CD4-positive, alpha-beta T cell treated with Interleukin-17A for 4 hours (primary cell): ENCODE measurements around the gene PITPNM1.
"Not testable (repeated sequence)": the region's sequence is repeated elsewhere in the genome, so short reads cannot be mapped to it uniquely, and the experiment has no call there.

Source experiments
- DNase-seq: peaks from one replicate; pipeline ENCODE4 v3.0.0-alpha.2; 2020; ENCODE audit warnings: mixed read lengths

Gene PITPNM1

GRCh38 chr11:67485873-67486361 is 19.2 kb downstream of the PITPNM1 start:
- DNase-seq: peak; percentile 58

GRCh38 chr11:67484847-67485311 is 20.3 kb downstream of the PITPNM1 start:
- peak; percentile 65 for DNase-seq

- peak; percentile 58 for DNase-seq
Measured at GRCh38 chr11:67483831-67484665, 21.1 kb downstream of the PITPNM1 start.

GRCh38 chr11:67482827-67483798 is 22.1 kb downstream of the PITPNM1 start, which contains the start of gene AIP:
TSS of gene AIP (plus strand) at chr11:67483026. CDS start at chr11:67483159, 133 bp downstream.
- DNase-seq: peak; percentile 96

DNA sequence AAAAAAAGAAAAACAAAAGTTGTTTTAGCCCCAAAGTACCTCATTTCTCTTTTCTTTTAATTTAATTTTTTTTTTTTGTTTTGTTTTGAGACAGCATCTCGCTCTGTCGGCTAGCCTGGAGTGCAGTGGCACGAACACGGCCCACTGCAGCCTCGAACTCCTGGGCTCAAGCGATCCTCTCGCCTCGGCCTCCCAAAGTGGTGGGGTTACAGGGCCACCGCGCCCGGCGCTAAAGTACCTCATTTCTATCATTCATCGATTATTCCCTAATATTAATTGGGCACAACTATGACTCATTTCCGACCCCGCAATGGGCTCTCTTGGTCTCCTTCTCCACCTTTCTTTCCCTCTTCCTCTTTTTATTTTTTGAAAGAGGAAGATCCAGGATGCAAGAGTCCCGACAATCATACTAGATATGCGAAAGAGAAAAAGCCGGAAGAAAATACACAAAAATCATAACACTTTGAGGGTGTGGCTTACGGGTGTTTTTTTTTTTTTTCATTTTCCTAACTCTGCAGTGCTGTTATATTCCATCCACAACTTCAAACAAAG is 22.8 kb downstream of the PITPNM1 start:
- DNase-seq: no peak

DNA sequence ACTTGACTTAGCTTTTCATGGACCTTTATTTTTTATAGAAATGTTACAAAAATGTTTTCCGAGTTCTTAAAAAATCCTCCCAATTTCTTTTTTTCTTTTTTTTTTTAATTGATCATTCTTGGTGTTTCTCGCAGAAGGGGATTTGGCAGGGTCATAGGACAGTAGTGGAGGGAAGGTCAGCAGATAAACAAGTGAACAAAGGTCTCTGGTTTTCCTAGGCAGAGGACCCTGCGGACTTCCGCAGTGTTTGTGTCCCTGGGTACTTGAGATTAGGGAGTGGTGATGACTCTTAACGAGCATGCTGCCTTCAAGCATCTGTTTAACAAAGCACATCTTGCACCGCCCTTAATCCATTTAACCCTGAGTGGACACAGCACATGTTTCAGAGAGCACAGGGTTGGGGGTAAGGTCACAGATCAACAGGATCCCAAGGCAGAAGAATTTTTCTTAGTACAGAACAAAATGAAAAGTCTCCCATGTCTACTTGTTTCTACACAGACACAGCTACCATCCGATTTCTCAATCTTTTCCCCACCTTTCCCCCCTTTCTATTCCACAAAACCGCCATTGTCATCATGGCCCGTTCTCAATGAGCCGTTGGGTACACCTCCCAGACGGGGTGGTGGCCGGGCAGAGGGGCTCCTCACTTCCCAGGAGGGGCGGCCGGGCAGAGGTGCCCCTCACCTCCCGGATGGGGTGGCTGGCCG is 27.7 kb downstream of the PITPNM1 start:
- DNase-seq: not testable (repeated sequence)

- DNase-seq: not testable (repeated sequence)
Measured at GRCh38 chr11:67476692-67477091, 28.5 kb downstream of the PITPNM1 start.

DNA sequence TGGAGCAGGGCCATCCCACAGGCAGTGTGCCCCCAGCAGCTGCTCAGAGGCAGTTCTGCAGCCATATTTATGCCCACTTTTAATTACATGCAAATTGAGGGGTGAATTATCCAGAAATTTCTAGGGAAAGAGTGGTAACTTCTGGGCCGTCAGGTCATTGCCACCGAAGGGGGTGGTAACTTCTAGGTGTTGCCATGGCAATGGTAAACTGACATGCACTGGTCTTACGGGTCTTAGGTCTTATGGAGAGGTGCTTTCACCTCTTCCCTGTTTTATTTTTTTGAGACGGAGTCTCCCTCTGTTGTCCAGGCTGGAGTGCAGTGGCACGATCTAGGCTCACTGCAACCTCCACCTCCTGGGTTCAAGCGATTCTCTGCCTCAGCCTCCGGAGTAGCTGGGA is 32.3 kb downstream of the PITPNM1 start:
- no peak for DNase-seq

DNA sequence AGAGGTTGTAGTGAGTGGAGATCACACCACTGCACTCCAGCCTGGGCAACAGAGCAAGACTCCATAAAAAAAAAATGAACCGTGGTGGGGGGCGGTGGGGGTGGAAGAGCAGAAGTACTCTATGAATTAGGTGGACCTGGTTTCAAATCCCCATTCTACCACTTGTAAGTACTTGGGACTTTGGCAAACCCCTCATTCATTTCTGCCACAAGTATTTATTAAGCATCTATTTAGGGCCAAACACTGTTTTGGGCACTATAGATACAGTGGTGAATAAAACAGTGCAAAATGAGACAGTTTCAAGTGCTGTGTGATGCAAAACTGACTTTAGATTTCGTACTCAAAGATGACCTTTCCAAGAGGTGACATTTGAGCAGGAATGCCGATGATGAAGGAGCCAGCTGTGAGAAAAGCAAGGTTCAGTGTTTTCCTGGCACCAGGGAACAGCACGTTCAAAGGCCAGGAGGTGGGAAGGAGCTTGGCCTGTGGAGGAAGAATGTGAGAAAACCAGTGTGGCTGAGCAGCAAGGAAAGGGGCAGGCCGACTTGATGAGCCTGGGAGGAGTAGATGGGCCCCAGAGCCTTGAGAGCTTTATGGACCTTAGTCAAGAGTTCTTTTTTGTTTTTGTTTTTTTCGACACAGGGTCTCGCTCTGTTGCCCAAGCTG is 34.7 kb downstream of the PITPNM1 start:
- no peak for DNase-seq

GRCh38 chr11:67469508-67469811 is 35.7 kb downstream of the PITPNM1 start:
- no peak for DNase-seq

GRCh38 chr11:67468759-67469507 is 36.2 kb downstream of the PITPNM1 start, which contains the start of gene TMEM134:
TSS of gene TMEM134 (minus strand) at chr11:67469251. CDS start at chr11:67469192, 59 bp downstream.
- peak; percentile 92 for DNase-seq

DNA sequence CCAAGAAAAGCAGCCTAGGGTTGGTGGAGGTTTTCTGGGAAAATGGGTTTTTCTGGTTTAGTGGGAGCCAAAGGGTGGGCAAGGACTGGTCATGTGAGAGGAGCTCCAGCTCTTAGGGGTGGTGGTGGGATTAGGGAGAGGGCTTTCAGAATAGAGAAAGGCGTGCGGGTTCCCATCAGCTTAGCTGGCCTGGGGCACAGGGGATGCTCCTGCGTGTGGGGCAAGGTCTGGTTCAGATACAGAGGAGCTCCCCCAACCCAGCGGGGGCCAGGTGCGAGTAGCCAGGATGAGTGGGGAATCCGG is 36.8 kb downstream of the PITPNM1 start:
- peak; percentile 44 for DNase-seq

DNA sequence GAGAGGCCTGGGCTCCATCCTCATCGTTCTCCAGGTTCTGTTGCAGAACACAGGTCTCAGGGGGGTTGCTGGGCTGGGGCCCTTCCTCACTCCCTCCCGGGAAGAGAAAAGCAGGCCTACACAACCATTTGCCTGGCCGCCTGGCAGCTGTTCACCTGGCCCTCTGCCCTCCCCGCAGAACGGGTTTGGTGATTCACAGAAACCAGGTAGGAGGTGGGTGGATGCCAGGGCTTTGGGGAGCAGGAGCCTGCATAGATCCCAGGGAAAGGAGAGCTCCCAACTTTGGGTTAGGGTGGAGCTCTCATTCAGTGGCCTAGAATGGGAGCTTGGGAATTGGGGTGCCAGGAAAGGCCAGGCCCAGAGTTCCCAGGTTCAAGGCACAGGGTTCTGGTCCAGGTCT is 37.1 kb downstream of the PITPNM1 start:
- peak; percentile 42 for DNase-seq

GRCh38 chr11:67466962-67467771 is 38.0 kb downstream of the PITPNM1 start:
- no peak for DNase-seq

DNA sequence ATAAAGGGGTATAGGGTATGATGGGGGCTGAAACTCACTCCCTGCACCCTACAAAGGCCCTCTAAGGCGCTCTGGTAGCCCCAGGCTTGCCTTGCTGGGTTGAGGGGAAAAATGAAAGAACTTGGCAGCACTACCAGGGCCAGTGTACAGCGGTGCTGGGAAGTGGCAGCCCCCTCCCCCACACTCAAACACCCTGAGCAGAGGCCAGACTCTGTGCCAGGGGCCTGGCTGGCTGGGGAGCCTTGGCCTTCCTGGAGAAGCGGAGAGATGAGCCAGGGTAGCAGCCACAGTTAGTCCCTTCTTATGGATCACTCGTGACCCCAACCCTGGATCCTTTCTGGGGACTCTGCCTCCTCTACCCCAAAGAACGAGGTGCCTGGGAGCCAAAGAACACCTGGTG is 38.8 kb downstream of the PITPNM1 start:
- no peak for DNase-seq

GRCh38 chr11:67465530-67465929 is 39.6 kb downstream of the PITPNM1 start:
- DNase-seq: not testable (repeated sequence)

GRCh38 chr11:67465189-67465510 is 40.0 kb downstream of the PITPNM1 start:
- DNase-seq: no peak

DNA sequence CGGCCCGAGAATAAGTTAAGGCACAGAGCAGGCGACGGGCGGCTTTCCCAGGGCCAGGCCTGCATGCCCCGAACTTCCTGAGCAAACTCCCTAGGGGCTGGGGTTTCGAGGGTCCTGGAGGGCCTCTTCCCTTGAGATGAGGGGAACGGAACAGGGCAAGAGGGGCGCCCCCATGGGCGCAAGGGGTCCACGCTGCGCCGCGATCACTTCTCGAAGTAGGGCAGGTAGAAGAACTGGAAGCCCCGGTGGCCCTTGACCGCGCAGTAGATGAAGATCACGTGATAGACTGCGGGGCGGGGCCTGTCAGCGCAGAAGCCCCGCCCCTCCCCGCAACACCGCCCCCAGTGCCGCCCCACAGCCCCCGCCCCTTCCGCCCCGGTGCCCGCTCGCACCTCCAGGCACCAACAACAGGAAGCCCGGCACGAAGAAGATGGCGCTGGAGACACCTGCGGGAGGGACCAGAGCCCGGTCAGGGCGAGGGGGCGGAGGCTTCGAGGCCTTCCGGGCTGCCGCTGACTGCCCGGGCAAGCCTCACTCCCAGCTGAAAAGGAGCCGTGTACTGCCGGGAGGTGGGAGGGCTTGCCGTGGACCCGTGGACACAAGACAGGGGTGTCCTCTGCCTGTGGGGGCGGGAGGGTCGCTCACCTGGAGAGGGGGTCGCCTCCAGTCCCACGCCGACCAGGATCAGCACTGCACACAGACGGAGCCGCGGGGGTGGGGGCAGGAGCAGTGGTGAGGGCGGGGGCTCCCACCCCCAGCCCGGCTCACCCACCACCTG is 40.6 kb downstream of the PITPNM1 start:
- peak; percentile 94 for DNase-seq

- no peak for DNase-seq
Measured at GRCh38 chr11:67463680-67464410, 41.3 kb downstream of the PITPNM1 start.
